Activated CD4-positive, CD25-positive, alpha-beta regulatory T cell treated with anti-CD3 and anti-CD28 coated beads, Interleukin-2, amount 50 U/mL, for 72 hours (primary cell): ENCODE results near the gene NKX2-3.

Experiments
- DNase-seq: peaks from one replicate; pipeline ENCODE4 v3.0.0; 2021

Gene NKX2-3

DNA sequence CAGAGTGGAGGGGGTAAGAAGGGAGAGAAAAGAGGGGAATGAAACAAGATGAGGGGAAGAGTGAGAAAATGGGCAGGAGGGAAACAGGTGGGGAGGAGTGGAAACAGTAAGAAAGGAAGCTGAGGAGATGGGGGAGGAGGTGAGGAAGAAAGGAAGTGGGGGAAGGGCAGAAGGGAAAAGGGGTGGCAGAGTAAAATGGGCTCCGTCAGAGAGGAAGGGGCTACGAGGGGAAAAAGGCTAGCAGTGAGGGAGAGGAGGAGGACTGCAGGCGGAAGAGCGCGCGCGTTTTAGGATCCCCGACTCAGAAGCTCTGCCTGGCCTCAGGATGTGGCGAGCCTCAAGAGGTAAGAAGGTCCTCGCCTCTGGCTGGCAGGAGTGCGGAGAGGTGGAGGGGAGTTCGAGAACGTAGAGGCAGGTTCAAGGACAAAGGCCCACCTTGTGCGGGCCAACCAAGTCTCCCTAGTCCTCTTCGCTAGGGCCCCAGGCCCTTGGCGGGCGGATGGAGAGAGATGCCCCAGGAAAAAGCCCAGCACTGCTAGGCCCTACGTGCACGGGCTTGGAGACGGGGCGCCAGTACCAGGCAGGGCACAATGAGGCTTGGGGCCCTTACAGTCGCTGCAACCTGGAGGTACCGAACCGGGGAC, 5.8 kb upstream of the NKX2-3 start:
- no peak for DNase-seq

DNA sequence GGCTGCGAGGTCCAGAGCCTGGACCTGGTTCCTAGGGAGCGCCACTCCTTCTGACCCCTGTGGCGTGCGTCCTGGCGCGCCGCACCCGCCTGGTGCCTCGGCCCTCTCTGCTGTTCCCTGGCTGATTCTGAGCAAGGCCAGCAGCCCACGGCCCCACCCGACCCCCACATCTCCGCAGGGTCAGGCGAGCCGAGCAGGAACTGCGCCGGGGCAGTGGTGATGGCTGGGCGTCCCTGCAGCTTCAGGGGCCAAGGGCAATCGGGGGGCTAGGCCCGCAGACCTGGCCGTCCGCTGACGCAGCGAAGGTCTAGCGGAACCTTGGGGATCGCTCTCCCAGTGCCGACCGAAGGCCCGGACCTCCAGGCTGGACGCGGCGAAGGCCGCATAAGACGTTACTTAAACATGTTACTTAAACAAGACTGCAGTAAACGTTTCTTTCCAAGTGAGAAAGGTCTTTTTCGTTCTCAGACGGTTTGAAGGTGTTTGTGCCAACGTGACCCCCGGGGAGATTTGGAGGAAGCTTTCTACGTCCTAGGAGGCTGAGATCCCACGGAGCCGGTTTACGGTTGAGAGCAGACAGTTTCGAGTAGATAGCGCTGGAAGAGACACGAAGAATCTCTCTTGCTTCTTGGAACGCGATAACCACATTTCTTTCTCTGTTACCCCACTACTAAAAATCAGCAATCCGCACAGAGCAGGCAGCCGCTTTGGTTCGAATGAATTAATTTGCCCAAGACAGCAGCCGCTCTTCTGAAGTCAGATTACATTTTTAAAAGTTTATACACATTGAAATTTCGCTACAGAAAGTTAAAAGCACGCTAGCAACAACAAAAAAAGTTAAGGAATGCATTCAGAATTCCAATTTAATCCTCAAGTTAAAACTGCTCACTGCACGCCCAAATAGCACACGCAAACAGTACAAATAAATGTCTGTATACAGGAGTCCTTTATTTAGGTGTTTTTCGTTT, 4.9 kb upstream of the NKX2-3 start:
- no peak for DNase-seq

GRCh38 chr10:99528494-99529441, 4.0 kb upstream of the NKX2-3 start:
- no peak for DNase-seq

DNA sequence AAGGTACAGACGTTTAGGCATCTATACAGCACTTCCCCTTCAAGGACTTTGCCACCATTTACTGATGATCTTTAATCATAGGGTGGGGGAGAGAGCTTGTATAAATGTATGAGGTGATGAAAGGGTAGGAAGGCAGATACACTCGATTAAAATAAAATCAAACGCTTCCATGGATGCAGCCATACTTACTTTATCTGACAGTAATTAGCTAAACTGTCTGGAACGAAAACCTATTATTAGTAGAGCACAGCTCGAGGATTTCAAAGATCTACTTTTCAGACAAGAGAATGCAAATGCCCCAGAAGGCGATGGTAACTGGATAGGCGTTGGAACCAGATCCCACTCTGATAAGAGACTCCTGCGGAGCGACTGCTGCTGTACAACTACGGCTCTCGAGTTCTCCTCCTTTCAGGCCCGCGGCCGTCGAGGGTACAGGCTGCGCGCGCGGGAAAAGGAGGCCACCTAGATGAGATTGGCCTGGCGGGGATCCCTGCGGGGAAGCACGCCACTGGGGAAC, 3.1 kb upstream of the NKX2-3 start:
- no peak for DNase-seq

DNA sequence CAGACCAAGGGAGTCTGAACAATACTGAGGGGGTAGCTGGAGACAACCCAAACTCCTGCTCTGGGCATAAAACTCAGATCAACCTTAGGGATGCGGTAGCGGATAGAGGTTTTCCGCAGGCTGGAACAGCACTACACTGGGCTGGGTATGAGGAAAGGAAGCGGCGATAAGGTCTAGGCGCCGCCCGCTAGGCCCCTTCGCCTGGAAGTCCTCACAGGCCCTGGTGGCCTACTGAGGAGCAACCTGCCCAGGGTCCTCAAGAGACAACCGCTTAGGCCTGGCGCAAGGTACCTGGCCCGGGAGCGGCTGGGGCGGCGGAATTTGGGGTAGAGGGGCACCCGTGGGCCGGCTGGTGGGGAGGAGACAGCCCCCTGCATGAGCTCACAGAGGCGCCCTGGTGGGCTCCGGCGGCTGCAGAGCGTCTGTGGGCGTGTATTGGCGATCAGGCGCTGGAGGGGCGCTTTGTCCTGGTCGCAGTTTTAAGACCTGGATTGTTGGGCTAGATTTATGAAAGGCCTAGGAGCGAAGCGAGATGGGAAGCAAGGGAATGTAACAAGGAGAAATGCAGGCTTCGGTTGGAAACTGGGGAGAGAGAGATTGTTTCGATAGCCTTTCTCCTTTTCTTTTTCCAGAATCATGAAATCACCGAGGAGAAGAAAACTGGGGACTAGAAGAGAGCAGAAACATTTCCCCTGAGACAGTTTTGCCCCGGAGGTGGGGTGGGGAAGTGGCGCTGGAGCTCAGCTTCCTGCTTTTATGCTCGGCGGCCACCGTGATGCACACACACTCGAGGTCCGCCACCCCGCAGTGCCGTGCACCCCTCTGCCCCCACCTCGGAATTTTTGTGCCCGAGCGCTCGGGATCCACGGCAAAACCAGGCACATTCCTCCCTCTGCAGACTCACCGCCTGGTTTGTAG, 2.4 kb upstream of the NKX2-3 start:
- DNase-seq, result no peak

GRCh38 chr10:99531026-99531695, 1.6 kb upstream of the NKX2-3 start:
- no peak for DNase-seq

- DNase-seq, result no peak
Observed at GRCh38 chr10:99531696-99532593, 797 bp upstream of the NKX2-3 start.

- no peak for DNase-seq
Observed at GRCh38 chr10:99533496-99534449, 1.0 kb downstream of the NKX2-3 start.

DNA sequence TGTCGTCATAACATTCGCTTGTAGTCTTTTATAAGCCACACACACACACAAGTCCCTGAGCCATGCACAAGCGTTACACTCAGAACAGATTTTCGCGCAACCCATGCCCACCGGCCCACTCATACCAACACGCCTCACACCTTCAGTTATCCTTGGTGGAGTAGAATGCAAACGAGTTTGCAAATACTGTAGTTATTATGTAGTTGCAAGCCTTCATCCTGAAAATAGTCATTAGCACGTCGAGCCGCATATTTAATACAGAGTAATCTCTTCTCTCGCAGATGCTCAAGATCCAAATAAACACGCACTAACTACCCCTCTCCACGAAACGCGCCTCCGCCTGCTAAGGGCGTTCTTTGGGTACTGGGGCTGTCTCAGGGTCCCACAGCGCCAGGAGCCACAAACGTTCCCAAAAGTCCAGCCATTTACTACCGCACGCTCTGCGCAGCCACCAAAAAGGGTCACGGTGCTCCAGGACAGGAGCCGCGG, 1.8 kb downstream of the NKX2-3 start:
- no peak for DNase-seq

GRCh38 chr10:99534939-99535763, 2.4 kb downstream of the NKX2-3 start:
- no peak for DNase-seq

GRCh38 chr10:99535764-99536337, 3.1 kb downstream of the NKX2-3 start:
- no peak for DNase-seq

DNA sequence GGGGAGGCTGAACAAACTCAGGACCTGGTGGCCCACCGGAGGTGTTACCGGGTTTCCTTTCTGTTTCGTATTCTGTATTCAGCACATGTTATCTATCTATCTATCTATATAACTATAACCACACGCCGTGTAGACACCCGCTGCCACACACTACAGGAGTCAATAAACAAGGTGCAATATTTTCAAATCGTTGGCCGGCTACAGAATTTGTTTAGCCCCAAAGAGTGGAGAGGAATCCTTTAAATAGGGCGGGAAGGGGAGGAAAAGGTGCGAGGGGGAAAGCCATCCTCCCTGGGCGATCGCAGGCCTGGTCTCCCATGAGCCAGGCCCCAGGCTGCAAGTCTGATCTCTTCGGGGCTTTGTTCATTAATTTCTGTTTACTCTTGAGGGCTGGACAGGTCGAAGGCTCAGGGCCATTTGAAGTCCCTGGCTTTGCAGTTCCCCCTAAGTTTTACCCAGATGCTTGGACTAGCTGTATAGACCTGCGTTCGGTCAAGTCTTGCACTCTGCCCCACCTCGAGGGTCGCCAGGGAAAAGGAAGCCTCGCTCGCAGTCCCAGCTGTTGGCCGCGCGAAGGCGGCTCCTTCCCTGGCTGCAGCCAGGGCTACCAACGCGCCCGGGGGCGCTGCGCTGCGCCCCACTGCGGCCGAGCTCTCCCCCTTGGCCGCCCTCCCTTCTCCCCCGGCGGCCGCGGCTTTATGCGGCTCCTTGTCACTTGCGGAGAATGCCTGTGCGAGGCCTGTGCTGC, 3.8 kb downstream of the NKX2-3 start:
- no peak for DNase-seq

GRCh38 chr10:99537086-99537988, 4.6 kb downstream of the NKX2-3 start:
- DNase-seq, result no peak

DNA sequence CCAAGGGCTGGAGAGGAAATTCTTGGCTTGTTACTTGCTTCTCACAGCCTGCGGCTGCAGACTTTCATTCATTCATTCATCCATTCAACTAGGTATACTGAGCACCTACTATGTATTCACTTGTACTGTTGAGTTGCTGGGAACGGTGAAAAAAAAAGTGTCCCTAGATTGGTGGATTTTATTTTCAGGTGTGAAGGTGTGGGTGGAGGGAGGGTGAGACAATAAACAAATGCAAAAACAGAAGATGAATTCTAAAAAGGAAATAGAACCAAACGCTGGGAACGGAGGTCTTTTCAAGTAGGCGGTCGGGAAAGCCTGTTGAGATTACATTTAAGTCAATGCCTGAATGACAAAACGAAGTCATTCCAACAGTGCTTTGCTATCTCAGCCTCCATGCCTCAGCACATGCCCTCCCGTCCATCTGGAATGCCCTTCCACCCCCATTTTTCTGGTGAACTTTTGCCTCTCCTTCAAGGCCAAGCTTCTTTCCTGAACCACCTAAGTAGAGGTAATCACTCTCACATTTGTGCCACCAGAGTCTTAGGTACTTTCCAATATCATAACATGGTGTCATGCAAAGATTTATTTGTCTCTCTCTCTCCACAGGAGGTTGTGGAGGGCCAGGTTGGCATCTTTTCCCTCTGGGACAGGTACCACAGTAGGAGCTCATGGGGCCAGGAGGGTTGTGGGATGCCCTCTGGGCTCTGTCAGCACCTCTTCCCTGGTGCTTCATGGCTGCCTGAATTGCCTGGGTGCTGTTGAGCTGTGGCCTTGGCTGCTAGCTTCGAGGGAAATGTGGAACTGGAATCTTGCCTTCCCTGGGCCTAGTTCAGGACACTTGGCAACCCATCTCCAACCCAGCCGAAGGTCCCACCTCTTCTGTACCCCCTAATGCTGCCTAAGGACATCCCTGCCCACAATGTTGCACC, 5.5 kb downstream of the NKX2-3 start:
- DNase-seq, result no peak
